Fibroblast of skin of abdomen (primary cell): Measurements from ENCODE around the gene RAPGEF2. TPM values are rescaled to one million over a fixed set of nuclear protein-coding genes. Genes with fewer than 3 reads are reported as not detected.
"Not testable (repeated sequence)": the region's sequence is repeated elsewhere in the genome, so short reads cannot be mapped to it uniquely, and the experiment has no call there.

Experiments
- DNase-seq: peaks from one replicate; pipeline ENCODE4 v3.0.0-alpha.2; 2013
- polyA plus RNA-seq, 2 experiments: library from polyadenylated mRNA; unstranded; fragments of 120-200 nt; gene quantifications; one replicate each; pipeline ENCODE4 v1.2.1, GENCODE V29; 2013; ENCODE audit not compliant: insufficient read length in 2 of 2

Gene RAPGEF2
- polyA plus RNA-seq (2013, experiment 1 of 2; ENCODE audit: insufficient read length): 18.2 TPM
- polyA plus RNA-seq (2013, experiment 2 of 2; ENCODE audit: insufficient read length): 16.2 TPM

- peak; percentile 96 for DNase-seq
Measured at GRCh38 chr4:159102622-159103383, at the start of gene RAPGEF2. RAPGEF2 (plus strand) TSS chr4:159103079; CDS start chr4:159104163, 1,084 bp downstream.

- DNase-seq: no peak
Measured at GRCh38 chr4:159055833-159056232, 47.0 kb upstream of the RAPGEF2 start.

GRCh38 chr4:159060161-159060560, 42.7 kb upstream of the RAPGEF2 start:
- no peak for DNase-seq

GRCh38 chr4:159062381-159062780, 40.5 kb upstream of the RAPGEF2 start:
- DNase-seq: no peak

- DNase-seq: no peak
Measured at GRCh38 chr4:159065513-159066240, 37.2 kb upstream of the RAPGEF2 start.

- DNase-seq: not testable (repeated sequence)
Measured at GRCh38 chr4:159068139-159068538, 34.7 kb upstream of the RAPGEF2 start.

- DNase-seq: peak; percentile 80
Measured at GRCh38 chr4:159069922-159070321, 33.0 kb upstream of the RAPGEF2 start.

- DNase-seq: peak; percentile 66
Measured at GRCh38 chr4:159070742-159071141, 32.1 kb upstream of the RAPGEF2 start.

GRCh38 chr4:159071178-159071968, 31.5 kb upstream of the RAPGEF2 start:
- peak; percentile 73 for DNase-seq

GRCh38 chr4:159071969-159072765, 30.7 kb upstream of the RAPGEF2 start:
- DNase-seq: no peak

- peak; percentile 59 for DNase-seq
Measured at GRCh38 chr4:159075531-159075932, 27.3 kb upstream of the RAPGEF2 start.

- DNase-seq: not testable (repeated sequence)
Measured at GRCh38 chr4:159077018-159077417, 25.9 kb upstream of the RAPGEF2 start.

- no peak for DNase-seq
Measured at GRCh38 chr4:159077702-159078495, 25.0 kb upstream of the RAPGEF2 start.

GRCh38 chr4:159079074-159079473, 23.8 kb upstream of the RAPGEF2 start:
- DNase-seq: no peak

GRCh38 chr4:159086606-159087005, 16.3 kb upstream of the RAPGEF2 start:
- DNase-seq: no peak

- DNase-seq: no peak
Measured at GRCh38 chr4:159090255-159090654, 12.6 kb upstream of the RAPGEF2 start.

- not testable (repeated sequence) for DNase-seq
Measured at GRCh38 chr4:159094156-159094555, 8.7 kb upstream of the RAPGEF2 start.

- DNase-seq: no peak
Measured at GRCh38 chr4:159096434-159096833, 6.4 kb upstream of the RAPGEF2 start.

GRCh38 chr4:159097144-159097543, 5.7 kb upstream of the RAPGEF2 start:
- DNase-seq: no peak

- DNase-seq: no peak
Measured at GRCh38 chr4:159097785-159098184, 5.1 kb upstream of the RAPGEF2 start.

- no peak for DNase-seq
Measured at GRCh38 chr4:159098482-159099127, 4.3 kb upstream of the RAPGEF2 start.
